Calu3 (cell line): ENCODE results near the gene TMEM203. TPM values are rescaled to one million over a fixed set of nuclear protein-coding genes. Genes with fewer than 3 reads are reported as not detected.

ENCODE experiments used
- BruUV-seq: library from RNA; stranded (reverse); fragments of 400-500 nt; replicated peaks from 2 replicates; lab custom pipeline; 2021; lab: Mats Ljungman, UMichigan
- CTCF ChIA-PET: fragments of 300-600 bp; sonication (Branson Sonifier 250); formaldehyde crosslinking; loops from one replicate; lab custom pipeline; 2022; ENCODE audit warnings: antibody characterized with exemption; lab: Charles Lee
- DNase-seq: peaks from one replicate; pipeline ENCODE4 v3.0.0; 2022
- H3K27ac Mint-ChIP-seq: one replicate; pipeline ENCODE4 v1.8.0; 2022; ENCODE audit warnings: mixed read lengths; ENCODE audit not compliant: unreplicated experiment
- H3K27me3 Mint-ChIP-seq: one replicate; pipeline ENCODE4 v1.8.0; 2022; ENCODE audit warnings: mixed read lengths; ENCODE audit not compliant: unreplicated experiment
- H3K36me3 Mint-ChIP-seq: one replicate; pipeline ENCODE4 v1.8.0; 2022; ENCODE audit warnings: mild to moderate bottlenecking, moderate library complexity, mixed read lengths; ENCODE audit not compliant: insufficient read depth, unreplicated experiment
- H3K4me1 Mint-ChIP-seq: one replicate; pipeline ENCODE4 v1.8.0; 2022; ENCODE audit warnings: mild to moderate bottlenecking, low read depth, mixed read lengths; ENCODE audit not compliant: unreplicated experiment
- H3K4me3 Mint-ChIP-seq: one replicate; pipeline ENCODE4 v1.8.0; 2022; ENCODE audit warnings: mild to moderate bottlenecking, low read depth, moderate library complexity, mixed read lengths; ENCODE audit not compliant: unreplicated experiment
- H3K9me3 Mint-ChIP-seq: one replicate; pipeline ENCODE4 v1.8.0; 2022; ENCODE audit warnings: low read depth, mixed read lengths; ENCODE audit not compliant: unreplicated experiment
- intact Hi-C: fragments of 100-400 bp; cut with micrococcal nuclease; formaldehyde crosslinking; loops from one replicate; pipeline ENCODE4 v1.10.0; 2022; ENCODE audit not compliant: unreplicated experiment
- total RNA-seq: library from RNA; stranded (reverse); gene quantifications from 2 replicates; pipeline ENCODE4 v1.2.3, GENCODE V29; 2022
- TF ChIP-seq, protein P1 (sequence below): fragments of 200-600 bp; IDR thresholded peaks from one replicate; pipeline ENCODE4 v1.8.0; 2022; ENCODE audit warnings: antibody characterized with exemption; ENCODE audit not compliant: unreplicated experiment

Gene TMEM203
- total RNA-seq, 1 experiment from 2014 or later, result 25.4 TPM

DNA sequence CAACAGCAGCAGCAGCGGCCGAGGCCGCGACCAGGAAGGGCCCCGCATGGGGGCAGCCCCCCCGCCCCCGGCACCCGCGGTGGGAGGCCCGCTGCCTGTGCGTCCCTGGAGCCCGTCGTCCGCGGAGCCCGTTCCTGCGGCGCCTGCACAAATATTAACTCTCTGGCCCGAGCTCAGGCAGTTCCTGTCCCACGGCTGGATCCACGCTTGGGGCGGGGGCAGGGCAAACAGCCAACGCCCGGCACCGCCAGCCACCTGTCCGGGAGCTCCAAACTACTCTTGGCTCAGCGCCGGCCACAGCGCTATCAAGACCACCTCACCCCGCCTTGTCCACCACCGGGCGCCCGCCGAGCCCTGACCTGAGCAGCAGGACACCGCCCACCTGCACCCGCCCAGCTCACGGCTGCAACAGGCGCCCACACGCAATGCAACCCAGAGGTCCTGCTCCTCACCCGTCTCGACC, 35.5 kb downstream of the TMEM203 start, which contains the start of gene LRRC26:
Gene LRRC26, minus strand, starts transcription at position 156 of the 463 bp plus-strand sequence. Its CDS starts 108 bp downstream, at position 48.
- BruUV-seq, result no TSS peak
- Mint-ChIP-seq H3K36me3 (peaks cover 16% of the 10 kb centered on the region), H3K4me3 (peak within 1 kb of the TSS; percentile 63), H3K27ac (no peak within 1 kb of the TSS), H3K9me3 (no peaks in the 10 kb centered on the region), H3K27me3 (peaks cover 34% of the 10 kb centered on the region), H3K4me1 (no peaks in the 10 kb centered on the region)
- TF ChIP-seq, protein P1, sequence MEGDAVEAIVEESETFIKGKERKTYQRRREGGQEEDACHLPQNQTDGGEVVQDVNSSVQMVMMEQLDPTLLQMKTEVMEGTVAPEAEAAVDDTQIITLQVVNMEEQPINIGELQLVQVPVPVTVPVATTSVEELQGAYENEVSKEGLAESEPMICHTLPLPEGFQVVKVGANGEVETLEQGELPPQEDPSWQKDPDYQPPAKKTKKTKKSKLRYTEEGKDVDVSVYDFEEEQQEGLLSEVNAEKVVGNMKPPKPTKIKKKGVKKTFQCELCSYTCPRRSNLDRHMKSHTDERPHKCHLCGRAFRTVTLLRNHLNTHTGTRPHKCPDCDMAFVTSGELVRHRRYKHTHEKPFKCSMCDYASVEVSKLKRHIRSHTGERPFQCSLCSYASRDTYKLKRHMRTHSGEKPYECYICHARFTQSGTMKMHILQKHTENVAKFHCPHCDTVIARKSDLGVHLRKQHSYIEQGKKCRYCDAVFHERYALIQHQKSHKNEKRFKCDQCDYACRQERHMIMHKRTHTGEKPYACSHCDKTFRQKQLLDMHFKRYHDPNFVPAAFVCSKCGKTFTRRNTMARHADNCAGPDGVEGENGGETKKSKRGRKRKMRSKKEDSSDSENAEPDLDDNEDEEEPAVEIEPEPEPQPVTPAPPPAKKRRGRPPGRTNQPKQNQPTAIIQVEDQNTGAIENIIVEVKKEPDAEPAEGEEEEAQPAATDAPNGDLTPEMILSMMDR, result no peak
- DNase-seq, result no peak
- intact Hi-C loops, result no loop called here
- CTCF ChIA-PET, result interaction anchor here (1.1 kb wide), 1 partner anchor 41 kb away, joined by 4 read pairs; no protein-coding TSS in a partner anchor

DNA sequence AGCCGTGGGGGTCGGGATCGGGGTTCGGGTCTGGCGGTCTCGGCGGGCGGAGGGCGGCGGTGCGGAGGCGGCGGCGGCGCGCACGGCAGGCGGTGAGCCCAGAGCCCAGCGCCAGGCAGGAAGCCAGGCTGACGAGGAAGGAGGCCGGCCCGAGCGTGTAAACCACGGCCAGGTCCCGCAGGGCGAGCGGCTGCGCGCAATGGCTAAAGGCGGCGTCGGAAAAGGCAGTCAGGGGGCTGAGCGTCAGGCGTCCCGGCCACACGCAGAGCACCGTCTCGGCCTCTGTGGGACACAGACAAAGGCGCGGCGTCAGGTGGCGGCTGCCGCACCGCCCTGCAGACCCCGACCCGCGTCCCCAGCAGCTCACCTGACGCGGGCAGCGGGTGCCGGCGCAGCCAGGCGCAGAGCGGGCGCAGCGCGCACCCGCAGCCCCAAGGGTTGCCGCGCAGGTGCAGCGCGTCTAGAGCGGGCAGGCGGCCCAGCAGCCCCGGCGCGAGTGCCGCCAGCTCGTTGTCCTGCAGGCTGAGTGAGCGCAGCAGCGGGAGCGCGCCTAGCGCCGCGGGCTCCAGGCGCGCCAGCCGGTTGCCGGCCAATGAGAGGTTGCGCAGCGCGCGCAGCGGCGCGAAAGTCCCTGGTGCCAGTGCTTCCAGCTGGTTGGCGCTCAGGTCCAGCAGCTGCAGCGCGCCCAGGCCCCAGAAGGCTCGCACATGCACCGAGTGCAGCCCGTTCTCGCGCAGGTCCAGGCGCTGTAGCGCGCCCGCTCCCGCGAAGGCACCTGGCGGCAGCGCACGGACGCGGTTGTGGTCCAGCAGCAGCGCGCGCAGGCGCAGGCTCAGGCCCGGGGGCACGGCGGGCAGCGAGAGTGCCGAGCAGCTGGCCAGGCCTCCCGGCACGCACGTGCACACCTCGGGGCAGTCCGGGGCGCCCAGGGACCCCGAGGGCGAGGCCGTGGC, 36.3 kb downstream of the TMEM203 start:
- Mint-ChIP-seq H3K27ac (no peak overlapping the region), H3K4me1 (no peaks in the 10 kb centered on the region), H3K9me3 (no peaks in the 10 kb centered on the region), H3K27me3 (peaks cover 41% of the 10 kb centered on the region), H3K36me3 (peaks cover 16% of the 10 kb centered on the region), H3K4me3 (peak overlapping the region; percentile 63)
- DNase-seq, result peak; percentile 57
- no TSS peak for BruUV-seq
- CTCF ChIA-PET, result interaction anchor here (1.1 kb wide), 1 partner anchor 40 kb away, joined by 4 read pairs; no protein-coding TSS in a partner anchor
- intact Hi-C loops, result no loop called here
- TF ChIP-seq, protein P1, result no peak

DNA sequence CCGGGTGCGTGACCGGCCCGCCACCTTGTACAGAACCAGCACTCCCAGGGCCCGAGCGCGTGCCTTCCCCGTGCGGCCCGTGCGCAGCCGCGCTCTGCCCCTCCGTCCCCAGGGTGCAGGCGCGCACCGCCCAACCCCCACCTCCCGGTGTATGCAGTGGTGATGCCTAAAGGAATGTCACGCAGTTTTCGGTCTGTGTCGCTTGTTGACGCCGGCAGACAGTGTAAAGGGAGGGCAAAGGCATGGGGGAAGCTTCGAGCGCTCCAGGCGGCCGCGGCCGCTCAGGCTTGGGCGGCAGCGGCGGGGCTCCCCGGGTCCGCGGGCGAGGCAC, 36.9 kb downstream of the TMEM203 start:
- Mint-ChIP-seq H3K4me1 (no peaks in the 10 kb centered on the region), H3K36me3 (peaks cover 16% of the 10 kb centered on the region), H3K4me3 (peak overlapping the region; percentile 63), H3K27ac (no peak overlapping the region), H3K9me3 (no peaks in the 10 kb centered on the region), H3K27me3 (peaks cover 43% of the 10 kb centered on the region)
- no TSS peak for BruUV-seq
- CTCF ChIA-PET, result no interaction called here
- TF ChIP-seq, protein P1, result no peak
- no peak for DNase-seq
- intact Hi-C loops, result no loop called here

DNA sequence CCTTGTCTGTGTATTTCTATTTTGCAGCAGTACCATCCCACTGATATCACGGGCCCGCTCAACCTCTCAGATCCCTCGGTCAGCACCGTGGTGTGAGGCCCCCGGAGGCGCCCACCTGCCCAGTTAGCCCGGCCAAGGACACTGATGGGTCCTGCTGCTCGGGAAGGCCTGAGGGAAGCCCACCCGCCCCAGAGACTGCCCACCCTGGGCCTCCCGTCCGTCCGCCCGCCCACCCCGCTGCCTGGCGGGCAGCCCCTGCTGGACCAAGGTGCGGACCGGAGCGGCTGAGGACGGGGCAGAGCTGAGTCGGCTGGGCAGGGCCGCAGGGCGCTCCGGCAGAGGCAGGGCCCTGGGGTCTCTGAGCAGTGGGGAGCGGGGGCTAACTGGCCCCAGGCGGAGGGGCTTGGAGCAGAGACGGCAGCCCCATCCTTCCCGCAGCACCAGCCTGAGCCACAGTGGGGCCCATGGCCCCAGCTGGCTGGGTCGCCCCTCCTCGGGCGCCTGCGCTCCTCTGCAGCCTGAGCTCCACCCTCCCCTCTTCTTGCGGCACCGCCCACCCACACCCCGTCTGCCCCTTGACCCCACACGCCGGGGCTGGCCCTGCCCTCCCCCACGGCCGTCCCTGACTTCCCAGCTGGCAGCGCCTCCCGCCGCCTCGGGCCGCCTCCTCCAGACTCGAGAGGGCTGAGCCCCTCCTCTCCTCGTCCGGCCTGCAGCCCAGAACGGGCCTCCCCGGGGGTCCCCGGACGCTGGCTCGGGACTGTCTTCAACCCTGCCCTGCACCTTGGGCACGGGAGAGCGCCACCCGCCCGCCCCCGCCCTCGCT, 37.5 kb downstream of the TMEM203 start:
- CTCF ChIA-PET, result interaction anchor here (0.5 kb wide), 1 partner anchor 424 kb away, joined by 4 read pairs; no protein-coding TSS in a partner anchor
- peaks cover 16% of the 10 kb centered on the region for H3K36me3 Mint-ChIP-seq
- BruUV-seq, result no TSS peak
- no peak for DNase-seq
- no peak overlapping the region for H3K27ac Mint-ChIP-seq
- H3K9me3 Mint-ChIP-seq, result no peaks in the 10 kb centered on the region
- intact Hi-C loops, result no loop called here
- TF ChIP-seq, protein P1, result no peak
- H3K4me1 Mint-ChIP-seq, result no peaks in the 10 kb centered on the region
- peak overlapping the region; percentile 63 for H3K4me3 Mint-ChIP-seq
- H3K27me3 Mint-ChIP-seq, result peaks cover 43% of the 10 kb centered on the region
